ENCODE measurements around the gene AFAP1.

The AFAP1 gene

GRCh38 chr4:7864685-7865084, 75.0 kb downstream of the AFAP1 start:
- DNase-seq (ENCODE audit: extremely low spot score): no peak
- ChIA-PET CTCF (no interaction called here), POLR2A (no interaction called here)
- TF ChIP-seq FOXA1 (IDR thresholded peaks at IDR 0.05) (no peak), SP1 (IDR thresholded peaks at IDR 0.05) (no peak), BHLHE40 (IDR thresholded peaks at IDR 0.05; ENCODE audit: borderline replicate concordance) (no peak), LEF1 (IDR thresholded peaks at IDR 0.05; ENCODE audit: borderline replicate concordance) (no peak), HDGF (IDR thresholded peaks at IDR 0.05; ENCODE audit: borderline replicate concordance) (no peak), FOXK2 (IDR thresholded peaks at IDR 0.05) (no peak), TARDBP (IDR thresholded peaks at IDR 0.05) (no peak), FOXM1 (IDR thresholded peaks at IDR 0.05; ENCODE audit: borderline replicate concordance) (no peak), ZNF384 (IDR thresholded peaks at IDR 0.05) (no peak), CTBP1 (IDR thresholded peaks at IDR 0.05; ENCODE audit: borderline replicate concordance) (no peak), NFRKB (IDR thresholded peaks at IDR 0.05) (no peak), PKNOX1 (IDR thresholded peaks at IDR 0.05) (no peak)

GRCh38 chr4:7863911-7864681, 75.6 kb downstream of the AFAP1 start:
- DNase-seq (ENCODE audit: extremely low spot score): no peak
- ChIA-PET CTCF (interaction anchor here (1.1 kb wide), 1 partner anchor 60 kb away, joined by 3 read pairs; no protein-coding TSS in a partner anchor), POLR2A (no interaction called here)
- no peak for TF ChIP-seq PKNOX1 (IDR thresholded peaks at IDR 0.05)
- no peak for TF ChIP-seq SP1 (IDR thresholded peaks at IDR 0.05)
- TF ChIP-seq FOXK2 (IDR thresholded peaks at IDR 0.05): no peak
- no peak for TF ChIP-seq LEF1 (IDR thresholded peaks at IDR 0.05; ENCODE audit: borderline replicate concordance)
- no peak for TF ChIP-seq BHLHE40 (IDR thresholded peaks at IDR 0.05; ENCODE audit: borderline replicate concordance)
- TF ChIP-seq HDGF (IDR thresholded peaks at IDR 0.05; ENCODE audit: borderline replicate concordance): no peak
- TF ChIP-seq FOXM1 (IDR thresholded peaks at IDR 0.05; ENCODE audit: borderline replicate concordance): no peak
- no peak for TF ChIP-seq SUZ12 (IDR thresholded peaks at IDR 0.05)
- no peak for TF ChIP-seq CTBP1 (IDR thresholded peaks at IDR 0.05; ENCODE audit: borderline replicate concordance)
- TF ChIP-seq TARDBP (IDR thresholded peaks at IDR 0.05): no peak
- no peak for TF ChIP-seq ELF4 (IDR thresholded peaks at IDR 0.05)
- TF ChIP-seq FOXA1 (IDR thresholded peaks at IDR 0.05): no peak

GRCh38 chr4:7862561-7863192, 77.0 kb downstream of the AFAP1 start:
- ChIA-PET POLR2A (no interaction called here), CTCF (interaction anchor here (1.1 kb wide), 1 partner anchor 58 kb away, joined by 3 read pairs; no protein-coding TSS in a partner anchor)
- TF ChIP-seq FOXK2 (IDR thresholded peaks at IDR 0.05) (no peak), L3MBTL2 (conservative IDR thresholded peaks at IDR 0.05) (no peak), LEF1 (IDR thresholded peaks at IDR 0.05; ENCODE audit: borderline replicate concordance) (no peak)
- DNase-seq (ENCODE audit: extremely low spot score): no peak

GRCh38 chr4:7861440-7861881, 78.2 kb downstream of the AFAP1 start:
- TF ChIP-seq ELF4 (IDR thresholded peaks at IDR 0.05): no peak
- TF ChIP-seq SP1 (IDR thresholded peaks at IDR 0.05): no peak
- no peak for TF ChIP-seq ARNT (IDR thresholded peaks at IDR 0.05)
- DNase-seq (ENCODE audit: extremely low spot score): no peak
- CTCF ChIA-PET: interaction anchor here (1.5 kb wide), 1 partner anchor 17 kb away, joined by 4 read pairs; no protein-coding TSS in a partner anchor
- POLR2A ChIA-PET: no interaction called here

DNA sequence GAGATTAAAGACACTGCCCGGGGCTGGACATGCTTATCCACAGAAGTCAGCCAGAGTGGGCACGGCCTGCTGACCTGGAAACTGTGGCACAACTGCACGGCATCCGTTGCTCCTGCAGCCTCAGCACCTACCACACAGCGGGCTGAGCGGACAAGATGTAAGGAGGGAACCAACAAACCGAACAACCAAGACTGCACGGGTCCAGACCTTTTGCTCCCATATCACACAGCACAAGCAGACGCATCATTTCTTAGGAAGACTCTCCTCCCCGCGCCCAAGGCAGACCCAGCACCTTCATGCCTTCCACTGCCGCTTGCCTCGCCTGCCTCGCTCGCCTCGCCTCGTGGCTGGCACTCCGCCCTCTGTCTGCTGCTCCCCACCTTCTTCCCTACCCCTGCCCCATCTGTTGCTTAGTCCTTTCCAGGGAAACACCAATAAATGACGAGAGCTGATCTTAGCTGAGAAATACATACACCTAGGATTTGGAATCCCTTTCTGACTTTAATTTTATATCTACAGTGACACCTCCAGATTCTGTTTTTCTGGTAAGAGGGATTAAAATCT, 79.0 kb downstream of the AFAP1 start:
- ChIA-PET CTCF (interaction anchor here (1.5 kb wide), 1 partner anchor 16 kb away, joined by 4 read pairs; no protein-coding TSS in a partner anchor), POLR2A (no interaction called here)
- DNase-seq (ENCODE audit: extremely low spot score): no peak
- no peak for TF ChIP-seq ARNT (IDR thresholded peaks at IDR 0.05)
- TF ChIP-seq ZNF384 (IDR thresholded peaks at IDR 0.05): no peak
- TF ChIP-seq FOXK2 (IDR thresholded peaks at IDR 0.05): no peak
- no peak for TF ChIP-seq L3MBTL2 (conservative IDR thresholded peaks at IDR 0.05)
- no peak for TF ChIP-seq CTBP1 (IDR thresholded peaks at IDR 0.05; ENCODE audit: borderline replicate concordance)
- no peak for TF ChIP-seq BHLHE40 (IDR thresholded peaks at IDR 0.05; ENCODE audit: borderline replicate concordance)
- TF ChIP-seq PKNOX1 (IDR thresholded peaks at IDR 0.05): no peak
- TF ChIP-seq SP1 (IDR thresholded peaks at IDR 0.05): no peak
- TF ChIP-seq FOXM1 (IDR thresholded peaks at IDR 0.05; ENCODE audit: borderline replicate concordance): no peak
- no peak for TF ChIP-seq LEF1 (IDR thresholded peaks at IDR 0.05; ENCODE audit: borderline replicate concordance)
- no peak for TF ChIP-seq FOXA1 (IDR thresholded peaks at IDR 0.05)
- no peak for TF ChIP-seq HDGF (IDR thresholded peaks at IDR 0.05; ENCODE audit: borderline replicate concordance)
- TF ChIP-seq NFRKB (IDR thresholded peaks at IDR 0.05): no peak
- TF ChIP-seq SUZ12 (IDR thresholded peaks at IDR 0.05): no peak
- TF ChIP-seq ELF4 (IDR thresholded peaks at IDR 0.05): no peak

DNA sequence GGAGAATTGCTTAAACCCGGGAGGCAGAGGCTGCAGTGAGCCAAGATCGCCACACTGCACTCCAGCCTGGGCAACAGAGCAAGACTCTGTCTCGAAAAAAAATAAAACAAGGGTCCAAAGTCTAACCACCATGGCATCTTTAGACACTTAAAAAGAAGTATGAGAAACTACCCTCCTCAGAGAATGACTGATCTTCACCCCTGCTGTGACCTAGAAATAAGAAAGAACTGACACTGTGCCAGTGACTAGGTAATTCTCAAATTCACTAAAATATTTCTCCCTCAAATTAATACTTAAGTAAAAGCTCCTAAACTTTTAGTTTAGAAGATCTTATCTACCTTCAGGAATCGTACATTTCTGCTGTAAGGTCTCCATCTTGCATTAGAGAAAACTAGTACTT, 80.3 kb downstream of the AFAP1 start:
- TF ChIP-seq SUZ12 (IDR thresholded peaks at IDR 0.05) (no peak), L3MBTL2 (conservative IDR thresholded peaks at IDR 0.05) (no peak), TARDBP (IDR thresholded peaks at IDR 0.05) (no peak), NFRKB (IDR thresholded peaks at IDR 0.05) (no peak), SP1 (IDR thresholded peaks at IDR 0.05) (no peak), FOXA1 (IDR thresholded peaks at IDR 0.05) (no peak), HDGF (IDR thresholded peaks at IDR 0.05; ENCODE audit: borderline replicate concordance) (no peak), FOXM1 (IDR thresholded peaks at IDR 0.05; ENCODE audit: borderline replicate concordance) (no peak), CTBP1 (IDR thresholded peaks at IDR 0.05; ENCODE audit: borderline replicate concordance) (no peak), FOXK2 (IDR thresholded peaks at IDR 0.05) (no peak), LEF1 (IDR thresholded peaks at IDR 0.05; ENCODE audit: borderline replicate concordance) (no peak), PKNOX1 (IDR thresholded peaks at IDR 0.05) (no peak)
- DNase-seq (ENCODE audit: extremely low spot score): no peak
- POLR2A ChIA-PET: no interaction called here
- CTCF ChIA-PET: interaction anchor here (1.0 kb wide), 1 partner anchor 15 kb away, joined by 3 read pairs; no protein-coding TSS in a partner anchor
